ENCODE measurements around the gene BAX.

Gene BAX

DNA sequence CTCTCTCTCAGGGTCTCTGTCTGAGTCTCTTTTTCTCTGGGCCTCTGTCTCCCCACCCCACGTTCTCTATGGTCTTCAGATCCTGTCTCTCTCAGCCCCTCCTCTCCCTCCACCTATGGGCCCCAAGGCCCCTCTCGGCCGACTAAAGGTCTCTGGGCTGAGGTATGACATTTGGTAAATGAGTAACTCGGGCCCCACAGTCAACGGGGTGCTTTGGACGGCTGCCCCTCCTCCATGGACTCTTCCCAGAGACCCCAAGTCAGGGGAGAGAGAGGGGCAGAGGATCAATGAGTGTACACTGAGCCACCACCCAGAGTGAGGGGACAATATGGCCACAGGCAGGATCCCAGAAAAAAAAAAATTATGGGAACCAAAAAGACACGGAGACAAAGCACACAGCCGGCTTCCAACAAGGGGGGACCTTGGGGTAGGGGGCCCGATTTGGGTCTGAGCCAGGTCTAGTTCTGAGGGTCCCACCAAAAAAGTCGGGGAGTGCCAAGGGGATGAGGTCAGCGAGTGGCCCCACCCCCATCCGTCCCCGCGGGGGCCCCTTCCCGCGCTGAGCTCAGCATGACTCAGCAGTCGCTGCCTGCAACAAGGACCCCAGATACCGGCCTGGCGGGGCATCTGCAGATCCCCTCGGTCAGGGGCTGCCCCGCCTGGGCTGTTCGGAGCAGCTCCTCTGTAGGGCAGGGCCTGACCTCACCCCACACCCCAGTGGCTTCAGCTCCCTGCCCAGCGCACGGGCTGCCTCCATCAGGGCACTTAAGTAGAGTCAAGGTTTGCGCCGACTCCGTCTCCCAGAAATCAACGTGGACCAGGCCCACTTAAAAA, 8.9 kb downstream of the BAX start:
- peak; percentile 83 for DNase-seq

DNA sequence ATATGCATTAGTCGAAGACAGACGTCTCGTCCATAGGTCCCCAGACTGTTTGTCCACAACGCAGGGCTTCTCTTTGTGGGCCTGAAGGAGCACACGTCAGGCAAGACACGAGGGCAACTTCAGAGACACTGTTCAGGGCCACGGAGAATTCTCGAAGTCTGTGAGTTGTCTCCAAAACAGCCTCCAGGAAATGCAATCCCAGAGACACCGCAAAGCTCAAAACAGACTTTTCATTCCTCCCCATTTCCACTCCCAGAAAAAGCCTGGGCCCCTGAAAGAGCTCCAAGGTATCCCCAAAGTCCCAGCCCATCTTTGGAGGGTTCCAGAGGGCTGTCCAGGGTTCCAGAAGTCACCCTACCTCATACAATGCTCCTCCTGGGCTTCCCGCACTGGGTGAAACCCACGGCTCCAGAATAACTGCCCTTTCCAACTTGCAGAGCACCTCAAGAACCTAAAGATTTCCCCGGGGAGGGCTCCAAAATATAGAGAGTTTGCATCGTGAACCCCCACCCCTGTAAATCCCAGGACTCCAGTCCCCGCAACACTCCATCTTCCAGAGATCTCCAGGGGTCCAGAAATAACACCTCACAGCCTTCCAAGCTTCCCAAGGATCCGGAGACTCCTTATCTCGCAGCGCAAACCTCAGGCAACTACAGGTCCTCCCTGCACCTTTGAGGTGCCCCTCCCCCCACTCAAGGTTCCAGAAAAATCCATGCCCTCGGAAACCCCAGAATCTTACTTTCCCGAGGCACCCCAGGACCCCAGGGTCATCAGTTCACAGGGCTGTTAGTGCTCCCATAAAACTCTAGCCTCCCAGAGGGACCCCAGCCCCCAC, 9.7 kb downstream of the BAX start:
- no peak for DNase-seq

DNA sequence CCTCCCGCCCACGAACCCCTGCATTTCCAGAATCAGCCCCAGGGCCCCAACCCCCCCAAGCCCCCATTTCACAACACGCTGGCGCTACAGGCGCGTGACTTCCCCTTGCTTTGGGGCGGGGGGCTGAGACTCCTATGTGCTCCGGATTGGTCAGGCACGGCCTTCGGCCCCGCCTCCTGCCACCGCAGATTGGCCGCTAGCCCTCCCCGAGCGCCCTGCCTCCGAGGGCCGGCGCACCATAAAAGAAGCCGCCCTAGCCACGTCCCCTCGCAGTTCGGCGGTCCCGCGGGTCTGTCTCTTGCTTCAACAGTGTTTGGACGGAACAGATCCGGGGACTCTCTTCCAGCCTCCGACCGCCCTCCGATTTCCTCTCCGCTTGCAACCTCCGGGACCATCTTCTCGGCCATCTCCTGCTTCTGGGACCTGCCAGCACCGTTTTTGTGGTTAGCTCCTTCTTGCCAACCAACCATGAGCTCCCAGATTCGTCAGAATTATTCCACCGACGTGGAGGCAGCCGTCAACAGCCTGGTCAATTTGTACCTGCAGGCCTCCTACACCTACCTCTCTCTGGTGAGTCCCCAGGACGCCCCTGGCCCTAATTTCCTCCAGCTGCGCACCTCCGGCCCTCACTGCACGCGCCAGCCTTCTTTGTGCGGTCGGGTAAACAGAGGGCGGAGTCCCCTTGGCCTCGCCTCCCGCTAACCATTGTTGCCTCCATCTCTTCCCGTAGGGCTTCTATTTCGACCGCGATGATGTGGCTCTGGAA, 10.5 kb downstream of the BAX start, which contains the start of gene FTL:
TSS of gene FTL (plus strand) at position 270 of the 766 bp plus-strand sequence. CDS start at position 469, 199 bp downstream.
- peak; percentile 98 for DNase-seq

DNA sequence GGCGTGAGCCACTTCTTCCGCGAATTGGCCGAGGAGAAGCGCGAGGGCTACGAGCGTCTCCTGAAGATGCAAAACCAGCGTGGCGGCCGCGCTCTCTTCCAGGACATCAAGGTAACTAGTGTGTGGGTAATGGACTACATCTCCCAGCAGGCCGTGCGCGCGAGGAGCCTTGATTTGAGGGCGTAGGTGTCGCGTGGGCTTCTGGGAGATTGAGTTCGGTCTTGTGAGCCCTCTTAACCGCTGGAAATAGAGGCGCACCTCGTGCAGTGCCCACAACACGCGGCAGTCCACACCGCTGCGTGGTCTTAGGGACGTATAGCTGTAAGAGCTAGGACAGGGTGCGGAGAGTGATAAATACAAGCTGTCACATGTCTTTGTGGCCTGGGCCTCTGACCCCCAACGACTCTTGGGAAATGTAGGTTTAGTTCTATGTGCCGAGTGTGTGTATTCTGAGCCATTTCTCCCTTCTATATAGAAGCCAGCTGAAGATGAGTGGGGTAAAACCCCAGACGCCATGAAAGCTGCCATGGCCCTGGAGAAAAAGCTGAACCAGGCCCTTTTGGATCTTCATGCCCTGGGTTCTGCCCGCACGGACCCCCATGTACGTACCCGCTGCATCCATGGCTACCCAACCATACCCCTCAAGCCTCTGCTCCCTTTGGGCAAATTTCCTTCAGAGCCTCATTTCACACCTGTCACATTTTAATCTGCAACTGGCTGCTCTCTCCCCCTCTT, 11.3 kb downstream of the BAX start:
- DNase-seq, result peak; percentile 92

DNA sequence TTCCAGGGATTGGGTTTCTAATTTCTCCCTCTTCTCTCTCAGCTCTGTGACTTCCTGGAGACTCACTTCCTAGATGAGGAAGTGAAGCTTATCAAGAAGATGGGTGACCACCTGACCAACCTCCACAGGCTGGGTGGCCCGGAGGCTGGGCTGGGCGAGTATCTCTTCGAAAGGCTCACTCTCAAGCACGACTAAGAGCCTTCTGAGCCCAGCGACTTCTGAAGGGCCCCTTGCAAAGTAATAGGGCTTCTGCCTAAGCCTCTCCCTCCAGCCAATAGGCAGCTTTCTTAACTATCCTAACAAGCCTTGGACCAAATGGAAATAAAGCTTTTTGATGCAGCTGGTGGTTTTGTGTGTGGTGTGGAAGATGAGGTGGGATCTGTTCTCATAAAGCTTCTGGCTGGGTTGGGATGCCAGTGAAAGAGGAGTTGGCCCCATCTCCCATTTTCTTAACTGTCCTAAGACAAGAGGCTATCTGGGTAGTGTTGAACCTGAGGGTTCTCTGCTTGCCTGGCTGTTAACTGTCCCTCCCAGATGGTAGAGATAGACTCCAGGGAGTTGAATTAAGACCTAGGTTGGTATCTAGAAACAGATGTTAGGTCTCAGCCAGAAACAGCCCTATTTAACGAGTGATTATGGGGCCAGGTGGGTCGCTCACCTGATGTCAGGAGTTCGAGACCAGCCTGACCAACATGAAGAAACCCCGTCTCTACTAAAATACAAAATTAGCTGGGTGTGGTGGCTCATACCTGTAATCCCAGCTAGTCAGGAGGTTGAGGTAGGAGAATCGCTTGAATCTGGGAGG, 12.1 kb downstream of the BAX start:
- no peak for DNase-seq

DNA sequence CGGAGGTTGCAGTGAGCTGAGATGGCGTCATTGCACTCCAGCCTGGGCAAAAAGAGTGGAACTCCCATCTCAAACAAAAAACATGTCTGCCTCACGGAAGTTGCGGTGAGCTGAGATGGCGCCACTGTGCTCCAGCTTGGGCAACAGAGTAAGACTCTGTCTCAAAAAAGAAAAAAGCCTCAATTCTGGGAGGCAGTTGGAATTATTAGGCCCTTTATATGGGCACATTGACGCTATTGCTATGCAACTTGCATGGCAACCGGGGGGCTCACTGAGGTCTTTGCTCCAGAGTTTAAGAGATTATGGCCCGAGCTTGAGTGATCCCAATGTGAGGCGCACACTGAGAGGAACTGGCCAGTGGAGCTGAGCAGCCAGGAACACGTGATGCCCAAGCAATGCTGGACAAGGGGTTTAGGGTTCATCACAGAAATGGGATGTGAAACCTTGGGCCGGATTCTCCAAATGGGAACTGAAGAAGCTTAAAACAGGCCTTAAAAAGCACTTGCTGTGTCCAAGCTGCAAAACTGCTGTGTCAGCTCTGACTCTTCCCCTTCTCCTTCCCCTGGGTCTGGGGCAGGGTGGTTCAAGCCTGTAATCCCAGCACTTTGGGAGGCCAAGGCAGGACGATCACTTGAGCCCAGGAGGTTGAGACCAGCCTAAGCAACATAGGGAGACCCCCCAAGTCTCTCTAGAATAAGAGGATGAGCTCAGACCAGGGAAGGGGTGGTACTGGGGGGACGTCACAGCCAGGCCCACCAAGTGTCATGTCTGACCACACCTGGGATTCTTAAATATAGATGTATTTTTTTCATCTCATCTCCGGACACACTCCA, 12.9 kb downstream of the BAX start:
- DNase-seq, result no peak

DNA sequence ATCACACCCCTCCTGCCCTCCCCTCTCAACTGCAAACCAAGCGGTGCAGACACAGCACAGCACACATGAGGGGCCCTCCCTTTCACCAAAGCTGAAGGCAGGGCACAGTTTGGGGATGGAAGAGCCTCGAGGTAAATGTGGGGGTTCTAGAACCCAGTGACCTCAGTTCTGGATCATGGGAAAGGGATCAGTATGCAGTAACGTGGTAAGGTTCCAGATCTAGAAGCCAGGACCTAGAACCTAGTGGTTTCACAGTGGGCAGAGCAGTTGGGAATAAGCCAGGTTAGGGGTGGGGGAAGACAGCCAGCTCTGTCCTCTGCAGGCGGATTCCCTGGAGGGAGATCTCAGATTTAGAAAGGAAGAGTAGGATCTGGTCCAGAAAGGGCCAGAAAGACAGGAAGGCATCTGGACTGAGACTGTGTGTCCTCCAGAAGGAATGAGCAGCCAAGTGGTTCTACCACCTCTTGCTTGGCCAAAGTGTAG, 13.5 kb downstream of the BAX start:
- DNase-seq, result no peak

DNA sequence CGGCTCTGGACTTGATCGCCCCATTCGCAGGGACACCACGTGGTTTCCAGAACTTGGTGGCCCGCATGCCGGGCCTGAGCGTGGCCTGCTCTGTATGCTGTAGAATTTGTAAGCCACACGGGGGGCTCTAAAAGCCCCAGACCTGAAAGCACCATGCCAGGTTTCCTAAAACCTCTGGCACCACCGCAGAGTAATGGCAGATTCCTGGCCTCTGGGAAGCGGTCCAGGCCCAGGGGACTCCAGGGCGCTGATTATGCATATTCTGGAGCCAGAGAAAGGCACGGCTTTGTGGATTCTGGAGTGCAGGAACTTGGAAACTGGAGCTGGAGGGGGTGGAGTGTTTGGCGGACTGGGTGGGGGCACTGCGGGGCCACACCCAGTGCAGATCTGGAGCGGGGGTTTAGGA, 14.1 kb downstream of the BAX start:
- no peak for DNase-seq

DNA sequence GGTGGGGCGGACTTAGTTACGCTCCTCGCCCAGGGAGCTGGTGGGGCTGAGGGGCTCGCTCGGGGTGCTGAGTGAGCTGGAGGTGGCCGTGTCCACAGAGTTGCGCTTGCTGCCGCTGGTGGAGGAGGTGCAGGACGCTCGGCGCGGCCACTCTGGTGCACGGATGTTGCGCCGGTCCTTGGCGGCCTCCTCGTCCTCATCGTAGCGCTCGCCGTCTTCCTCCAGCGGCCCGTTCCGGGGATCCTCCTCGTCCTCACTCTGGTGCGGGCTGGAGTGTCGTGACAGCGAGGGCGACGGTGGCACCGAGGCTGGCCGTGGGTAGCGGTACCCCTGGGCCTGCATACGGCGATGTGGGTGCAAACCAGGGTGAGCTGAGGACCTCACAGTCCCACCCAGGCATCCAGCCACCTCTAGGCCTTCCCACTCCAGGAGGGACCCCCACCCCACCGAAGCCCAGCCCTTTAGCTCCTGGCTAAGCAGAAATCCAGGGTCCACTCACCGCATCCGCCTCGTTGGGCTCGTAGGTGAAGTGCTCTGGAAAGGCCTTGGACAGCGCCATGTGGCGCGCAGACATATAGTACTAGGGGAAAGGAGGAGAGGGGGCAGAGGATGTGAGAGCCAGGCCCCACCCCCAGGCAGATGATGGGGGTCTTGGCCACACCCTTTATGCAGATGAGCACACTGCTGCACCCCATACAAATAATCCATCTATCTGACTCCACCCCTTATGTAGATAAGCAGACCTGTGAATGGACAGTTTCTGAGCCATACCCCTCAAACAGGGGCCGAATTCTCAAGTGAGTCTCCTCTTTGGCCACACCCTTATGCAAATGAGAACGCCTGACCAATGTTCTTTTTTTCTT, 14.8 kb downstream of the BAX start:
- no peak for DNase-seq

DNA sequence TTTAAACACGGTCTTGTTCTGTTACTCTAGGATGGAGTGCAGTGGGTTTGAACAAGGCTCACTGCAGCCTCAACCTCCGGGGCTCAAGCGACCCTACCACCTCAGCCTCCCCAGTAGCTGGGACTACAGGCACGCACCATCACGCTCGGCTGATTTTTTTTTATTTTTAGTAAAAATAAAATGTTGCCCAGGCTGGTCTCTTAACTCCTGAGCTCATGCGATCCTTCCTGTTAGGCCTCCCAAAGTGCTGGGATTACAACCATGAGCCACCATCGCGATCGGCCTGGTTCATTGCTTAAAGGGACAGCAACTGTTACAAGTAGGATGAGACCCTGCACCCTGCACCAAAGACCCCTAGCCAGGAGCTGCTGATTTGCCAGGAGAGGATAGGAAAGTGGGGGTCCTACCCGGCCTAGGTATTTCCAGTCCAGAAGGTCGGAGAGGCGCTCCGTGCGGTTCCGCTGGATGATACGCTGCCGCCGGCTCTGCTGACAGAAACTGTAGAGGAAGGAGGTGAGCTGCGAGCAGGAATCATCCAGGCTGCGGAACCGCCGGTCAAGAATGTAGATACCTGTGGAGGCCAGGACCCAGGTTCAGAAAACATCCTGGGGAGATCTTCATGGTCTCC, 15.6 kb downstream of the BAX start:
- no peak for DNase-seq

DNA sequence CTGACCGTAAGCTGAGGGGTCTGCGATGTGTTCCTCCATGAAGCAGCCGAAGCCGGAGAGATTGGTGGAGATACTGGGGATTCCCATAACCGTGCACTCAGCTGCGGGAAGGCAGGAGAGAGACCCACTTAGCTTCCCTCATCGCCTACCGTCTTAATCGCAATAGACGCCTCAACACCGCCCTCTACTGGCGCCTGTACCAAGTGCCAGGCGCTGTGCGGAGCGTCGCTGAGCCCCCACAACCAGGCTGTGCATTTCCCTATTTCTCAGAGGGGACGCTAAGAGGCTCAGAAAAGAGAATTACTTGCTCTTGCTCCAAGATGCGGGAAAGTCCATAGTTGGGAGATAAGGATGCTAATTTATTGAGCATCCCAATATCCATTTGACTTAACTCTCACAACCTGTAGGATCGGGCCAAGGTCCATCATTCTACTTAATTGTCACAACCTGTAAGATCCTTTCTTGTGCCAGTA, 16.3 kb downstream of the BAX start:
- peak; percentile 85 for DNase-seq

DNA sequence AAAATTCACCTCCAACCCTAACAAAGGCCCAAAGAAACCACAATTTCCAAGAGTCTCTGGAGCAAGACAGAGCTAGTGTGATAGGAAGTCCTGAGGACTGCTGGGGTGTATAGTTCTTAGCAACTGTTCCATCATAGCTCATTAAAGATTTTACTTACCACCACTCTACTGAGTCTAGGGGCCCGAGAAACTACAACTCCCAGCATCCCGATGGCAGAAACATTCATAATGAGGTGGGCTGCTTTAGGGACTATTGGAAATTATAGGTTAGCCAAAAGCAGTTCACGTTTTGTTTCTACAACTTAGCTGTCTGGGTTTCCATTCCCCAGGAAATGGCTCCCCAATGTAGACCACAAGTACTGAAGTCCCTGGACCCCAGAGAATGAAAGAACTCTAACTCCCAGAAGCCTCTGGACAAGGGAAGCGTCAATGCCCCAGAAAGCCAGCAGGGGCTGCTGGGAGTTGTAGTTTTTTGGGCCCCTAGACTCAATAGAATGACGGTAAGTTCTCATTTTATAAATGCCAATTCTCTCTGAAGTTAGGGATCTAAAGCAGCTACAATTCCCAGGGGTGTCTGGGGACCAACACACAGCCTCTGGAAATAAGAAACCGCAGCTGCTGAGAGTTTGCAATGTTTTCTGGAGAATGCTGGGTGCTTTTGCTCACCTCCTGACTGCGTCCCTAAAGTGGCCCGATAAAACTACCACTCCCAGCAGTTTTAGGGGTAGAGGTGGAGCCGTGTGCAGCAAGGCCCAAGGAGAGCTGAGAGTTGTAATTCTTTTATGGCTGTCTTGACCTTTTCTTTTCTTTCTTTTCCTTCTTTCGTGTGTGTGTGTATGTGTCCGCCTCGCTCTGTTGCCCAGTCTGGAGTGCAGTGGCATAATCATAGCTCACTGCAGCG, 21.5 kb downstream of the BAX start:
- no peak for DNase-seq

DNA sequence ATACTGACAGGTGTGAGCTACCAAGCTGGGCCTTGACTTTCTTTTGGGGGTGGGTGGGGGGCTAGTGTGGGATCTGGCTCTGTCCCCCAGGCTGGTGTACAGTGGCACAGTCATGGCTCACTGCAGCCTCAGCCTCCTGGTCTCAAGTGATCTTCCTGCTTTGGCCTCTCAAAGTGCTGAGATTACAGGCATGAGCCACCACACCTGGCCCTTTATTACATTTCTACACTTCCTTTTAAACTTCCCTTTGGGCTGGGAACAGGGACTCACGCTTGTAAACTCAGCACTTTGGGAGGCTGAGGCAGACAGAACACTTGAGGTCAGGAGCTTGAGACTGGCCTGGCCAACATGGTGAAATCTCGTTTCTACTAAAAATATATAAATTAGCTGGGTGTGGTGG, 22.4 kb downstream of the BAX start:
- DNase-seq, result no peak

DNA sequence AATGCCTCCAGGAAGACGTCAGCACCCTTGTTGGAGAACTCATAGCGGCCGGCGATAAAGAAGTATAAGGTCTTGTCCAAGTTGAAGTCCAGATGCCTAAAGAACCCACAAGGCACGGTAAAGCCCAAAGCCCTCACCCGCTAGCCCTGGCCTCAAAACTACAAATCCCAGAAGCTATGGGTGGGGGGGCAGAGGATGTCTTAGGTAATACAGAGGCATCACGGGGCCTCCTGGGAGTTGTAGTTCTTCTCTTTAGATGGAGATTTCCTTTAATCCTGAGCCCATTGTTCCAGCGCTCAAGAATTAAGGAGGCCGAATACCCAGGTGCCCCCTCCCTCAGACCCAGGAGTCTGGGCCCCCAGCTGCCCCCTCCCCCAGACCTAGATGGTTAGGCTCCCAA, 27.6 kb downstream of the BAX start:
- no peak for DNase-seq

DNA sequence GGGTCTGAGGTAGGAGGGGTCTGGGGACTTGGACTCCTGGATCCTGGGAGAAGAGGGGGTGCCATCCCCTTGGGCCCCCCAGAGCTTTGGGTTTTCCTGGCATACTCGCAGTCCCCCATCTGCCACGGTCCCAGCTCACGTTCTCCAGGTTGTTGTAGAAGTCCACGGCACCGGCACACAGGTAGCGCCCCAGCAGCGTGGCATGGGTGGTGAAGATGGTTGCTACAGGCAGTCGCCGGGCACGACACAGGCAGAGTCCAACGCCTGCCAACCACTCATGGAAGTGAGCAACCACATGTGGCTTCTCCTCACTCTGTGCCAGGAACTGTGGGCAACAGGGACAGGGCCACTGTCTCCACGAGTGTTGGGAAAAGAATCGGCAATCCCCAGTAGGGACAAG, 31.0 kb downstream of the BAX start:
- DNase-seq, result no peak

DNA sequence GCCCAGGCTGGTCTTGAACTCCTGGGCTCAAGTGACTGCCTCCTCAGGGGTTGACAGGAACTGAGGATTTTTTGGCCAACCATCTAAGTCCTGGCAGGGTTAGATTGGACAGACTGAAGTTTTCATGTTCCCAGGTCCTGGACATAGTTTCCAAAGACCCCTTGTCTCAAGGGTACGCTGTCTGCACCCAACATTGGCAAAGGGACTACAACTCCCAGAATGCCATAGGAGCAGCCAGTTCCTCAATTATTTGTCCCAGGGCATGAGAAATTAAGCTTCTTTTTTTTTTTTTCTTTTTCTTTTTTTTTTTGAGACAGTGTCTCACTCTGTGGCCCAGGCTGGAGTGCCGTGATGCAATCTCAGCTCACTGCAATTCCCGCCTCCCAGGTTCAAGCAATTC, 31.5 kb downstream of the BAX start:
- no peak for DNase-seq

DNA sequence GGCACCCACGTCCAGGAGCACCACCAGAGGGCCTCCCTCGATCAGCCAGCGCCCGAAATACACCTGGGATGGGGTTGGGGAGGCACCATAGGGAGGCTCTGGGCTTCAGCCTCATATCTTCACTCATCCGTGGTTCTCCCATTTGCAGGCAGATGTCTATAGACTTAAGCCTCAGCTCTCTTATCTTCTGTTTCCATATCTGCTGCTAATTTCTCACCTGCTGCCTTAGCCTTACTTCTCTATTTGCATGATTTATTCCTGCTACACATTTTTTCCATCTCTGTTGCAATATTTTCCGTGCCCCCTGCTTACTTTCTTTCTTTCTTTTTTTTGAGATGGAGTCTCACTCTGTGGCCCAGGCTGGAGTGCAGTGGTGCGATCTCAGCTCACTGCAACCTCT, 32.6 kb downstream of the BAX start:
- DNase-seq, result no peak

DNA sequence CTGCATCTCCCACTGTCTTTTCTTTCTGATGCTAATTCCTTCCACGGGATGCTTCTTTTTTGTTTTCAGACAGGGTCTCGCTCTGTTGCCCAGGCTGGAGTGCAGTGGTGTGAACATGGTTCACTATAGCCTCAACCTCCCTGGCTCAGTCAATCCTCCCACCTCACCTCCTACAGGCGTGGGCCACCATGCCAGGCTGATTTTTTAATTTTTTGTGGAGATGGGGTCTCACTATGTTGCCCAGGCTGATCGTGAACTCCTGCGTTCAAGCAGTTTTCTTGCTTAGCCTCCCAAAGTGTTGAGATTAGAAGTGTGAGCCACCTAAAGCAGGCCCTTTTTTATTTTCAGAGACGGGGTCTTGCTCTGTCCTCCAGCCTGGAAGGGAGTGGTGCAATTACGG, 33.6 kb downstream of the BAX start:
- no peak for DNase-seq

Measured in right forelimb (tissue), 1 donor.